Ureter (tissue), 1 donor: ENCODE results near the gene PSMD1. TPM values are rescaled to one million over a fixed set of nuclear protein-coding genes. Genes with fewer than 3 reads are reported as not detected.

Experiments
- DNase-seq: peaks from one replicate; pipeline ENCODE4 v3.0.0-alpha.2; 2020; ENCODE audit warnings: low spot score
- total RNA-seq: library from RNA; stranded (reverse); gene quantifications from one replicate; pipeline ENCODE4 v1.2.4, GENCODE V29; 2023
- donor health status: DM: yes; HTN: yes; CAD: no.

The PSMD1 gene
- total RNA-seq, 1 donor from 2014 or later = 102 TPM

DNA sequence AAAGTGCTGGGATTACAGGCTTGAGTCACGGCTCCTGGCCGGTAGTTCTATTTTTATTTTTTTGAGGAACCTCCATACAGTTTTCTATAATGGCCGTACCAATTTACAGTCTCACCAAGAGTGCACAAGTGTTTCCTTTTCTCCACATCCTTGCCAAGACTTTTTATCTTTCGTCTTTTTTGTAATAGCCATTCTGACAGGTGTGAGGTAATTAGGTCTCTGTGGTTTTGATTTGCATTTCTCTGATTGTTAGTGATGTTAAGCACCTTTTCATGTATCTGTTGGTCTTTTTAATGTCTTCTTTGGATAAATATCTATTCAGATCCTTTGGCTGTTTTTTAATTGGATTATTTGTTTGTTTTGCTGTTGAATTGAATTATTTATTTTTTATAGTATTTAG lies 151.1 kb downstream of the PSMD1 start:
- DNase-seq = no peak

DNA sequence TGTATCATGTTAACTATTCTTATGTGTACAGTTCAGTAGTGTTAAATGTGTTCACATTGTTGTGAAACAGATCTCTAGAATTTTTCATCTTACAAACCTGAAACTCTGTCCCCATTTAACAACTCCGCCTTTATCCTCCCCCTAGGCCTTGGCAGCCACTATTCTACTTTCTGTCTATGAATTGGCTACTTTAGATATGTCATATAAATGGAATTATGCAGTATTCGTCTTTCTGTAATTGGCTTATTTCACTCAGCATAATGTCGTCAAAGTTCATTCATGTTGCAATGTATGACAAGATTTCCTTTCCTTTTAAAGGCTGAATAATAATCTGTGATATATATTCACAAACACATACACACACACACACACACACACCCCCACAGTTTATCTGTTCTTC lies 154.1 kb downstream of the PSMD1 start:
- DNase-seq = no peak

DNA sequence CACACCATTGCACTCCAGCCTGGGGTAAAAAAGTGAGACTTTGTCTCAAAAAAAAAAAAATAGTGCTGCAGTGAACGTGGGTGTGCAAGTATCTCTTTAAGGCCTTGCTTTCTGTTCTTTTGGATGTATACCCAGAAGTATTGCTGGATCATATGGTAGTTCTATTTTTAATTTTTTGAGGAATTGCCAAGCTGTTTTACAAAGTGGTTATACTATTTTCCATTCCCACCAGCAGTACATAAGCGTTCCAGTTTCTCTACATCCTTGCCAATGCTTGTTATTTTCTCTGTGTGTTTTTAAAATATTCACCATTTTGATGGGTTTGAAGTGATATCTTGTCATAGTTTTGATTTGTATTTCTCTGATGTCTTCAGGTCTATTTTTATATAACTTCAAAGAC lies 154.8 kb downstream of the PSMD1 start:
- DNase-seq = no peak

DNA sequence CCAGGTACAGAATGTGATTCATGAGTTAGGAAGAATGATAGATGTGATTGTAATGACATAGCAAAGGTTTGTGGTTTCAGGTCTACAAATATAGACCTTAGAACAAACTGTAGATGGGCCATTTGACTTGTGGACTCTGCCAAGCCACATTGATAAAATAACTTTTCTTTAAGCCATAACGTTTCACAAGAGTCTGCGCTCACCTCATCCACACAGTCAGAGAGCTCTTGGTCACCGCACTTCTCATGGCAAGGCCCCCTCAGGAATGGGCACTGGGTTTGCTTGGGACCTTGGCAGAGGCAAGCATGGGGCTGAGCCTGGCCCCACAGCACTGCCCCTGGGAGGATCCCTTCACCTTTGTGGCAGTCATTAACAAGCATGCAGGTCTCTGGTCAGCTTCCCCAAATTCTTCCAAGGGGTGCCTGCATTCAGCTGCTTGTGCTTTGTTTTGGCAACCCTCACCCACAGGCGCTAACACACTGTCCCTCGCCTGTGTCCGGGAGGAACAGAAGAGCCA lies 155.7 kb downstream of the PSMD1 start:
- DNase-seq = no peak

DNA sequence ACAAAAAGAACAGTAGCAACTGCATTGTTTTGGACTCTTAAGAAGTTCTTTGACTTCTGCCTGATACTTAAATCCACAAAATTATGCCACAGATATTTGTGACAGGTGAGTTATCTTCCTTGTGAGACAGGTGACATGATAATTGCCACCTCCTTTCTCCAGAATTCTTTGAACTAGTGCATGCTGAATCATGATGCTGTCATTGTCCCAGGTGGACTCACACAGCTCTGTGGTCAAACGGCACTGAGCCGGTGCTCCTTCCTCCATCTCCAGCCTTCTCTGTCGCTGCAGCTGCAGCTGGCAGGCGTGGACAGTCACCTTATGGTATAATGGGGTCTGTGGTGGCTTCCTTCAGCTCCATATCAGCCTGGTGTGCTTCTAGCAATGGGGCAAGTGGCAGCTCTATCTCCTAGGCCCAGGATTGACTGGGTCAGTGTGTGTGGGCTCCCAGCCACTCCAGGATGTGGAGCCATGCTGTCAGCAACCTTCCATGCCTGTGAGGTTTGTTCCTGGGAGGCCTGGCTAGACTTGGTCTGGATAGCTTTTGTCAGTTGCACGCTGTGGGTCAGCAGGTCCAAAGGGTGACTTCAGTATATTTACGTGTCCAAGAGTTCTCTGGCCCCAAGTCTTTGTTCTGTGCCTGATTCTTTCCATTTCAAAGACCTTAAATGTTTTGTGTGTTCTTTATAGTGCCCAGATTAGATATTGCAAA lies 157.4 kb downstream of the PSMD1 start:
- DNase-seq = no peak

DNA sequence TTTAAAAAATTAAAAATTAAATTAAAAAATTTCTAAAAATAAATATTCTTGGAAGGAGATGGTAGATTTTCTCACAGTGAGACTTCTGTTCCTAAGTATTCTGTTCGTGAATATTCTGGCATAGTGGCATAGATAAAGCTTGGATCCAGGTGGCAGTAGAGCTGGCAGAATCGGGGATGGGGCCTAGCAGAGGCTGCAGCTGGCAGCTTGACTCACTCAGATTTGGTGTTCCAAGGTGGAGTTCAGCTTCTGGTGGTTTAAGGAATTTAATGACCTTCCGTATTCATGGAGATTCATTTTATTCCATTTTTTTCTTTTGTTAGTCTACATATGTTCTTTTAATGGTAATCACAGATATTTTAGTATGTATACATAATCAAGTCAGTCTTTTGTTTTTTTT lies 161.7 kb downstream of the PSMD1 start:
- DNase-seq = no peak

DNA sequence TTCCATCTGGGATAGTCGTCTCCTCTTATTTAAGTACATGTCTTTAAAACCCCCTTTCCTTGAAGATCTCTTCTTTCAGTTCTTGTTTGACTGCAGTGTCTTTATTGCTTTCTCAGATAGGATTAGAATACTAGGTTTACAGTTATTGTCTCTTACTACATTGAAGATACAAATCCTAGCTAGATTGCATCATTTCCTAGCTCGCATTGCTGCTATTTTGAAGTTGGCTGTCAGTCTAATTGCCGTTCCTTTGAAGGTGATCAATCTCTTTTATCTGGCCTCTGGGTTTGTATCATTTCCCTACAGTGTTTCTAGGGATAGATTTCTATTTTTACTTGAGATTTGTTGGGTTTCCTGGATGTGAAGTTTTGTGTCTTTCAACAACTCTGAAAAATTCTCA lies 162.6 kb downstream of the PSMD1 start:
- no peak for DNase-seq

DNA sequence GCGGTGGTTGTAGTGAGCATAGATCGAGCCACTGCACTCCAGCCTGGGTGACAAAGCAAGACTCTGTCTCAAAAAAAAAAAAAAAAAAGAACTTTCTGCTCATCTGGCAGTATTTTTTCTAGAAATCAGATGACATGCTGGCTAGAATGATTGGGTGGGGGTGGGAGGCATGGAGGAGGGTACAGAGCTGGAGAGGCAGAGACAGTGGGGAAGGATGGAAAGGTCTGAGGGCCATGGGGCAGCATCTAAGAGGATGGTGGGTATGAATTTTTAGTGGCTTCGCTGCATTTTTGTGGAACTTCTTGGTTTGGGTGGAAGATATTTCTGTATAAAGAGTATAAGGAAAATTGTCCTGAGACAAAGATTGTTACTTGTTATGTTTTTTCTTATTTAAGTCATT lies 165.1 kb downstream of the PSMD1 start:
- DNase-seq = no peak

Other genes with a start within 250 kb of the PSMD1 start
- gene ITM2C, start 191.9 kb upstream of the PSMD1 start, total RNA-seq = 227 TPM
- gene GPR55, start 131.6 kb upstream of the PSMD1 start, total RNA-seq = 0.39 TPM
- gene SPATA3, start 60.7 kb upstream of the PSMD1 start, total RNA-seq = not detected
- 1.0 TPM for gene C2orf72, start 19.3 kb upstream of the PSMD1 start, total RNA-seq
- 0.44 TPM for gene HTR2B, start 68.2 kb downstream of the PSMD1 start, total RNA-seq
- gene ARMC9, start 141.8 kb downstream of the PSMD1 start, total RNA-seq = 16.0 TPM